Kidney epithelial cell (primary cell): ENCODE measurements around the gene LGALS3BP. TPM values are rescaled to one million over a fixed set of nuclear protein-coding genes. Genes with fewer than 3 reads are reported as not detected.

Source experiments
- DNase-seq: peaks from one replicate; pipeline ENCODE4 v3.0.0-alpha.2; 2010; ENCODE audit warnings: low read depth
- H3K27me3 ChIP-seq: 2 replicates; pipeline ENCODE4 v1.6.0; 2011; ENCODE audit warnings: low read length; ENCODE audit not compliant: control insufficient read depth, insufficient read depth
- H3K36me3 ChIP-seq: 2 replicates; pipeline ENCODE4 v1.5.1; 2011; ENCODE audit warnings: low read length; ENCODE audit not compliant: control insufficient read depth, insufficient read depth
- H3K4me3 ChIP-seq: 2 replicates; pipeline ENCODE4 v1.5.1; 2011; ENCODE audit warnings: low read depth, mild to moderate bottlenecking, control low read depth, low read length
- CTCF ChIP-seq: IDR thresholded peaks from 2 replicates; pipeline ENCODE4 v1.5.1; 2011; ENCODE audit warnings: mild to moderate bottlenecking, moderate library complexity, low read length, control low read depth, inconsistent platforms; ENCODE audit not compliant: insufficient read depth, poor library complexity, severe bottlenecking
- total RNA-seq: library from RNA; depleted of rRNA; stranded (reverse); fragments of >200 nt; gene quantifications from 2 replicates; pipeline ENCODE4 v1.2.3, GENCODE V29; 2015

The LGALS3BP gene
- total RNA-seq, 1 donor from 2014 or later = 283 TPM

- no peaks in the 10 kb centered on the region for H3K27me3 ChIP-seq
These were observed 56.8 kb downstream of the LGALS3BP start for GRCh38 chr17:78922816-78923498.

GRCh38 chr17:78921437-78921971 is 58.2 kb downstream of the LGALS3BP start:
- Histone ChIP-seq H3K27me3 (no peaks in the 10 kb centered on the region), H3K4me3 (no peak overlapping the region), H3K36me3 (no peaks in the 10 kb centered on the region)
- no peak for DNase-seq
- no peak for TF ChIP-seq CTCF

More at GRCh38 chr17:78922816-78923498, 56.8 kb downstream of the LGALS3BP start:
- Histone ChIP-seq H3K36me3 (no peaks in the 10 kb centered on the region), H3K4me3 (no peak overlapping the region)
- no peak for TF ChIP-seq CTCF
- no peak for DNase-seq

Other genes starting within 250 kb of the LGALS3BP start
- 34.1 and 38.4 TPM in 2 replicates for gene CYTH1, start 197.7 kb downstream of the LGALS3BP start, total RNA-seq
- gene USP36, start 139.1 kb downstream of the LGALS3BP start, total RNA-seq = 48.6 and 64.7 TPM in 2 replicates
- gene CEP295NL, start 76.7 kb downstream of the LGALS3BP start, total RNA-seq = 0.63 and 1.8 TPM in 2 replicates
- gene TIMP2, start 54.5 kb downstream of the LGALS3BP start, total RNA-seq = 130 and 145 TPM in 2 replicates
- gene CANT1, start 29.8 kb upstream of the LGALS3BP start, total RNA-seq = 54.6 and 70.7 TPM in 2 replicates
- 4.6 and 6.1 TPM in 2 replicates for gene C1QTNF1, start 44.2 kb upstream of the LGALS3BP start, total RNA-seq
- 9.0 and 11.4 TPM in 2 replicates for gene ENGASE, start 94.9 kb upstream of the LGALS3BP start, total RNA-seq